ENCODE measurements around the gene S100A5. TPM values are rescaled to one million over a fixed set of nuclear protein-coding genes. Genes with fewer than 3 reads are reported as not detected.

The S100A5 gene
- total RNA-seq, 1 donor from 2014 or later: not detected

- no peaks in the 10 kb centered on the region for H3K9me3 Mint-ChIP-seq
- peaks cover 58% of the 10 kb centered on the region for H3K4me1 Mint-ChIP-seq (ENCODE audit: unreplicated experiment)
- H3K27me3 Mint-ChIP-seq: no peaks in the 10 kb centered on the region
- H3K27ac Mint-ChIP-seq: peak overlapping the region; percentile 72
- H3K36me3 Mint-ChIP-seq: no peaks in the 10 kb centered on the region
- no peak overlapping the region for H3K4me3 Mint-ChIP-seq
- no peak for TF ChIP-seq CTCF (conservative IDR thresholded peaks at IDR 0.05)
- no peak for DNase-seq (ENCODE audit: extremely low spot score, unreplicated experiment)
Measured at GRCh38 chr1:153547560-153548551, 7.1 kb upstream of the S100A5 start.

DNA sequence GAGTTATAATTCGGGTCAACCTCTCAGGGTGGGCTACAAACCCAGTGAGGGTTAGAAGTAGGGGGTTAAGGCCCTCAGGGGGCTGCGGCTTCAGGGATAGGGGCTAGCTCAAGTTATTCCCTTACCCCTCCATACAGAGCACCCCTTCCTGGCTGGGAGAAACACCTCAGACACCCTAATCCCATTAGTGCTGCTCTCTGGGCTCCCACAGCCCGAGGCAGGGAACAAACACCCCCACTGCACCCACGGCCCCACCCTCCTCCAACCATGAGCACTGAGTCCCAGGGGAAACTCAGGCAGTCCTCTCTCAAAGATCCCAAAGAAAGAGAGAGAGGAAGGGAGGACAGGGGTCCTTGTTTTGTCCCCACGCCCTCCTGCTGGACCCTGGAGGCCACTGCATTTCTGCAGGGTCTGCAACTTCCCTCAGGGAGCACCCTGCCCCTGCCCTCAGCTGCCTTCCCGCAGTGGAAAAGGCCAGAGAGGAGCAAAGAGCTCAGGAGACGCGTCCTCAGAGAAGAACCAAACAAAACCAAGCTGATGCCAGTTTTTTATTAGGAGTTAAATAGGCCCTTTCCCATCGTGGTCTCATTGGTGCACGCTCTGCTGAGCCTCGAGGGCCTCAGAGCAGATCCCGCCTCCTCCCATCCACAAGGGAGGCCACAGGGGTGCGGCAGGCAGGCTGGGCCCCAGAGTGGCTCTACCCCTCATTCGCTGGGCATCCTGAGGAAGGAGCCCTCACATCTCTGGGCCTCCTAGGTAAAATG is 6.2 kb upstream of the S100A5 start:
- TF ChIP-seq CTCF (conservative IDR thresholded peaks at IDR 0.05): no peak
- Mint-ChIP-seq H3K9me3 (no peaks in the 10 kb centered on the region), H3K4me1 (ENCODE audit: unreplicated experiment) (peaks cover 59% of the 10 kb centered on the region), H3K27me3 (no peaks in the 10 kb centered on the region), H3K36me3 (no peaks in the 10 kb centered on the region), H3K4me3 (peak overlapping the region; percentile 36), H3K27ac (peak overlapping the region; percentile 99)
- DNase-seq (ENCODE audit: extremely low spot score, unreplicated experiment): no peak

DNA sequence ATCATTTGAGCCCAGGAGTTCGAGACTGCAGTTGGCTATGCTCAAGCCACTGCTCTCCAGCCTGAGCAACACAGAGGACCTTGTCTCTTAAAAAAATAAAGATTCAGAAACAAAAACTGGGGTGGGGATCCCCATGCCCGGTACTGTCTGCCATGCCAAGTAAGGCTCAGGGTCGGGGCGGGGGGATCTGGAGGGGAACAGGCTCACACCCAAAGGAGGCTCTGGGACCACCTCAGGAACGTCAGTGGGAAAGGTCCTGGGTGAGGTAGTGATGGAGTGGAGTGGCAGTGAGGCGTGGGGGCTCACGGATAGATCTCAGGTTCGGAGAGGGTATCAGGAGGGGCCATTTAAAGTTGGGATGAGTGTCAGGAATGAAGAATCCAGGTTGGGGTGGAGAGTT is 5.6 kb upstream of the S100A5 start:
- Mint-ChIP-seq H3K4me1 (ENCODE audit: unreplicated experiment) (peaks cover 63% of the 10 kb centered on the region), H3K27ac (peak overlapping the region; percentile 99), H3K27me3 (no peaks in the 10 kb centered on the region), H3K9me3 (no peaks in the 10 kb centered on the region), H3K36me3 (no peaks in the 10 kb centered on the region), H3K4me3 (peak overlapping the region; percentile 36)
- DNase-seq (ENCODE audit: extremely low spot score, unreplicated experiment): no peak
- TF ChIP-seq CTCF (conservative IDR thresholded peaks at IDR 0.05): no peak

- Mint-ChIP-seq H3K27ac (peak within 1 kb of the TSS; percentile 99), H3K4me1 (ENCODE audit: unreplicated experiment) (peaks cover 57% of the 10 kb centered on the region), H3K36me3 (no peaks in the 10 kb centered on the region), H3K9me3 (no peaks in the 10 kb centered on the region), H3K27me3 (no peaks in the 10 kb centered on the region), H3K4me3 (peak within 1 kb of the TSS; percentile 88)
- peak; percentile 91 for DNase-seq (ENCODE audit: extremely low spot score, unreplicated experiment)
- TF ChIP-seq CTCF (conservative IDR thresholded peaks at IDR 0.05): no peak
Measured at GRCh38 chr1:153545067-153546055, 4.6 kb upstream of the S100A5 start, which contains the start of gene S100A4. TSS of gene S100A4 (minus strand) at chr1:153545806. CDS start at chr1:153544794, 1,012 bp downstream.

Measured in type B pancreatic cell (in vitro differentiated cells).